SH-SY5Y (cell line): Measurements from ENCODE around the gene EXOC2.

Source experiments
- GATA2 ChIP-seq: IDR thresholded peaks from 2 replicates; pipeline ENCODE4 v1.6.1; 2011; ENCODE audit warnings: mild to moderate bottlenecking, low read depth, low read length
- GATA3 ChIP-seq: IDR thresholded peaks from 2 replicates; pipeline ENCODE4 v1.6.1; 2011; ENCODE audit warnings: low read depth, mild to moderate bottlenecking, low read length, moderate library complexity

GRCh38 chr6:493840-494239 lies 199.1 kb downstream of the EXOC2 start:
- TF ChIP-seq GATA2 (no peak), GATA3 (no peak)
